Muscle layer of colon (tissue), 2 donors: Measurements from ENCODE around the gene YBX2.
"Not testable (repeated sequence)": the region's sequence is repeated elsewhere in the genome, so short reads cannot be mapped to it uniquely, and the experiment has no call there.

Experiments used
- H3K27ac ChIP-seq: one replicate; pipeline ENCODE4 v1.7.0; 2013; ENCODE audit warnings: low read depth, mild to moderate bottlenecking, low read length, moderate library complexity
- H3K27me3 ChIP-seq, 2 donors: one replicate each; pipeline ENCODE4 v1.7.0; 2013; ENCODE audit warnings: low read length in 2 of 2, mild to moderate bottlenecking in 2 of 2; ENCODE audit not compliant: insufficient read depth in 2 of 2, control insufficient read depth in 1 of 2
- H3K36me3 ChIP-seq: one replicate; pipeline ENCODE4 v1.7.0; 2013; ENCODE audit warnings: mild to moderate bottlenecking, low read length; ENCODE audit not compliant: insufficient read depth
- H3K4me1 ChIP-seq: one replicate; pipeline ENCODE4 v1.7.0; 2013; ENCODE audit warnings: mild to moderate bottlenecking, low read length; ENCODE audit not compliant: insufficient read depth
- H3K4me3 ChIP-seq, 2 donors: one replicate each; pipeline ENCODE4 v1.7.0; 2013; ENCODE audit warnings: low read length in 2 of 2, low read depth in 1 of 2, mild to moderate bottlenecking in 1 of 2, moderate library complexity in 1 of 2
- H3K9ac ChIP-seq: one replicate; pipeline ENCODE4 v1.7.0; 2013; ENCODE audit warnings: low read length
- H3K9me3 ChIP-seq: one replicate; pipeline ENCODE4 v1.7.0; 2013; ENCODE audit warnings: mild to moderate bottlenecking, low read length
- donor health status: abdominal sarcoma.
- donor health status: Adenocarcinoma of cecum.

Gene YBX2

DNA sequence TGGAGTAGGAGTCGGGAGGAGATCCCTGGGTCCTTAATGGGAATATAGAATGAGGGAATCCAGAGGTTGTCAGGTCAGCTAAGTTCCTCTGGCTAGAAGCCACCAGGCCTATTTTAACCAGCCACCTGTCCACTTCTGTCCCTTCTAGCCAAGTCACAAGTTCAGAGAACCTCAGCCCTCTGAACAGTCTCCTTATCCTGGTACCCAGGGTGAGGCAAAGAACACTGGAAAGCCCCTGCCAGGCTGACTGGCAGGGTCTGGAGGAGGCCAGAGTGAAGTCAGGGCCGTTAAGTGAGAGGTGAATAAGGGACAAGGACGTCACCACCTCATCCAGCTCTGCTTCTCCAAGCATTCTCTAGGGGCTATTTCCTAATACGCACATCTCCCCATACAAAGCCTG lies 45.6 kb downstream of the YBX2 start:
- Histone ChIP-seq H3K27me3 (no peaks in the 10 kb centered on the region), H3K9me3 (no peaks in the 10 kb centered on the region), H3K27ac (no peak overlapping the region), H3K9ac (no peak overlapping the region), H3K4me1 (peaks cover 31% of the 10 kb centered on the region), H3K36me3 (peaks cover 29% of the 10 kb centered on the region), H3K4me3 (no peak overlapping the region)

GRCh38 chr17:7246779-7247178 lies 47.7 kb downstream of the YBX2 start:
- Histone ChIP-seq H3K27ac (no peak overlapping the region), H3K9ac (no peak overlapping the region), H3K4me3 (no peak overlapping the region), H3K9me3 (no peaks in the 10 kb centered on the region), H3K4me1 (peaks cover 26% of the 10 kb centered on the region), H3K27me3 (no peaks in the 10 kb centered on the region), H3K36me3 (peaks cover 29% of the 10 kb centered on the region)

DNA sequence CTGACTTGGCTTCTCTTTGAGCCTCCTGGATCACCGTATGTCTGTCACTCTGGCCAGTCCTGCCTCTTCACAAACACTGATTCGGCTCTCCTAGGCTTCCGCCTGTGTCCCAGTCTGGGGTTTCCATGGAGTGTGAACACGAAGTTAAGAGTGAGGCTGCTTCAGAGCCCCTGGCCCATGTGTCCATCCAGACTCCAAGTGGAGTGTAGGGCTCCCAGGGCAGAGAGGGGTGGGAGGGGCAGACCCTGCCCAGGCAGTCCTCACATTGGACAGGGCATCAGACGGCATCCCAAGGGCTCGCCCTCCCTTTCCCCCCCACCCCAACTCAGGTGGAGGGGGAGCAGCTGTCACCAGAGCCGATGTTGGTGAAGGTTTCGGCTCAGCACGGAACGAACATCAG lies 50.6 kb downstream of the YBX2 start:
- H3K9ac ChIP-seq, H3K4me3 ChIP-seq, H3K27me3 ChIP-seq, H3K27ac ChIP-seq, H3K9me3 ChIP-seq: not testable (repeated sequence)
- peaks cover 46% of the 10 kb centered on the region for H3K36me3 ChIP-seq
- peaks cover 26% of the 10 kb centered on the region for H3K4me1 ChIP-seq

GRCh38 chr17:7243453-7243729 lies 51.0 kb downstream of the YBX2 start:
- Histone ChIP-seq H3K4me3 (peak overlapping the region; percentile 66 to 82), H3K27ac (peak overlapping the region; percentile 81), H3K36me3 (peaks cover 46% of the 10 kb centered on the region), H3K27me3 (no peaks in the 10 kb centered on the region), H3K4me1 (peaks cover 24% of the 10 kb centered on the region), H3K9ac (peak overlapping the region; percentile 88), H3K9me3 (no peaks in the 10 kb centered on the region)

DNA sequence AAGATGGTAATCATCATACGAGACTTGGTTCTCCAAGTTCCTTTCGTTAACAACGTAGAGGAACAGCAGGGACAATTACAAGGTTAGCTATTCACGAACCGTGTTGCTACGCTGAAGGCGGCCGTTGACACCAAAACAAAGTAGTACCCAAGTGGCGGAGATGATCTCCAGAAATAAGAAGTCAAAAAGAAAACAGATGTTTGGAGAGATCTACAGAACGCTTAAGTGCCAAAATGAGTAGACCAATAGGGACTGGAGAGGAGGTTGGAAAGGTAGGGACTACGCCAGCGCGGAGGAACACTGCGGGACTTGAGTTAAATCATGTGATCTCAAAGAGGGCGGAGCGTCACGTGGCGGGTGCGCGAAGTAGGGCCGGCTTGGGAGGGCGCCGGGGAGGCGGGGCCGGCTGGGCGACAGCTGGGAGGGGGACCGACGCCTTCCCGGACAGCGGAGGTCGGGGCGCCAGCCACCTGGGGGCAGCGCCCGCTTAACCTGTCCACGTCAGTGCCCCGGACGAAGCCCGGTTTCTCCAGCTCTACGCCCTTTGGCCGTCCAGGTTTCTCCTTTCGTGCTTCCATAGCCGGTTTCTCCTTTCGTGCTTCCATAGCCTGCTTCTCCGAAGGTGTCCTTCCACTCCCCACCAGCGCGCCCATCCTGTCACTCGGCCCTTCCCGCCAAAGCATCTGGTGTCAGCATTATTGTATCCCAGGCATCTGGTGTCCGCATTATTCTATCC lies 51.6 kb downstream of the YBX2 start:
- Histone ChIP-seq H3K4me3 (peak overlapping the region; percentile 66 to 82), H3K9ac (peak overlapping the region; percentile 88), H3K36me3 (peaks cover 46% of the 10 kb centered on the region), H3K9me3 (no peaks in the 10 kb centered on the region), H3K27ac (peak overlapping the region; percentile 81), H3K4me1 (peaks cover 24% of the 10 kb centered on the region), H3K27me3 (no peaks in the 10 kb centered on the region)

DNA sequence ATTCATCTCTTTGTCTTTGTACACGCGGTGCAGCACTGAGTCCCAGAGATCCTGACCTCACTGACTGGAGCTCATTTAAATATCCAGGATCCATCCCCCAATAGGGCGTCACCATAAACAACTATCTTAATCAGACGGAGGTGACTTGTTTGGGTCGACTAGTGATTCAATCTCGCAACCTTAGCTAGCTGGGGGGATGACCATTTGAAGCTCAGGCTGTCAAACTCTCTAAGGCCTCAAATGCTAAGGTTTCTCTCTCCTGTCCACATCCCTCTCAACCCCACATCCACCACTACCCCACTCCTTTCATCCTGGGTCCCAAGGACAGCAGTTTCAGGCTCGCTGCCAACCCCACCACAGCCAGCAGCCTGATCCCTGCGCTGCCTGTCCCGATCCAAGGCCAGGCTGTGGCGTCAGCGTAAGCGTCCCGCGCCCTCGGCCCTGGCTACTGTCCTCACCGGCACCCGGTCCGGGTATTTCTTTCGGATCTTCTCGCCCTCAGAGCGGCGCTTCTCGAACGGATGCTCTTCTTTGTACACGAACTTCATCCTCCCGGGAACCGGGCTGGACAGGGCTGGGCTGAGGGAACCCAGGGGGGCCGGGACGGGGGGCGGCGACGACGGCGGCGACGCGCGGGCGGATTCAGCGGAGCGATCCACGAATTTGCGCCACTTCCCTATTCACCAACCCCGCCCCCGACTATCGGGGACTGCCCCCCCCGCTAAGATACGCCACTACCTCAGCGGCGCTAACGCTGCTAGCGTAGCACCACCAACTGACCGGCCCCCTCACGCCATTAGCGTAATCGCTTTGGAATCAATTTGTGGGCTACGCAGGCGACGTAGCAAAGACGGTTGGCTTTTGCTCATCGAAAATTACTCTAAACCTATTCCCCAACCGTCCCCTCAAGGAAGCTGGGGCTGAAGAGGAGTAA lies 52.4 kb downstream of the YBX2 start, which contains the start of gene GABARAP:
Gene GABARAP (minus strand): TSS at position 667 of the 934 bp plus-strand sequence. CDS start 119 bp downstream, at position 548.
- H3K36me3 ChIP-seq = peaks cover 44% of the 10 kb centered on the region
- peak within 1 kb of the TSS; percentile 88 for H3K9ac ChIP-seq

DNA sequence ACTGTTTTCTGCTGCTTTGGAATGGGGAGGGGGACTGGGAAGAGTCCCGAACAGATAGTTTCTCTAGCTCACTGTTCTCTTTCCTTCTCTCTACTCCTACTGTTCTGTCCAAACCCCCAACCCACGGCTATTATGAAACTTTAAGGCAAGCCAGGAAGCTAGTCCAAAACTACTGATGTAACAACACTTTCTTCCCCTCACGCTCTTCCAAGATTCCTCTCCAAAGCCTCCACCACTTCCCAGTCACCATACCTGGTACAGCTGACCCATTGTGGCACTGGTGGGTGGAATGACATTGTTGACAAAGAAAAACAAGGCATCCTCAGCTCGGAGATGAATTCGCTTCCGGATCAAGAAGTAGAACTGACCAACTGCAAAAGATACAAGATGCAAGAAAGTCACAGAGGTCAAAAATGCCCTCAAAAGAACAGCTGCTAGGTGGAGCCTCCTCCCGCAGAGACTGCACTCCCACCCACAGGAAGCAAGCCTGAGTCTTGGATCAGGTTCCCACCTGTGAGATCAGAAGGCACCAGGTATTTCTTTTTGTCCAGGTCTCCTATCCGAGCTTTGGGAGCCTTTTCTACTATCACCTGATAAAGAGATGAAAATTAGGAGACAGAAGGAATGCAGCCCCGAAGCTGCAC lies 53.2 kb downstream of the YBX2 start:
- Histone ChIP-seq H3K4me3 (peak overlapping the region; percentile 69 to 82), H3K9me3 (no peaks in the 10 kb centered on the region), H3K9ac (peak overlapping the region; percentile 88), H3K4me1 (peaks cover 34% of the 10 kb centered on the region), H3K27me3 (no peaks in the 10 kb centered on the region), H3K36me3 (peaks cover 44% of the 10 kb centered on the region), H3K27ac (peak overlapping the region; percentile 81)

More for the DNA sequence above, 52.4 kb downstream of the YBX2 start, which contains the start of gene GABARAP:
- peak within 1 kb of the TSS; percentile 81 for H3K27ac ChIP-seq
- H3K4me1 ChIP-seq = peaks cover 29% of the 10 kb centered on the region
- no peaks in the 10 kb centered on the region for H3K9me3 ChIP-seq
- peak within 1 kb of the TSS; percentile 69 to 82 for H3K4me3 ChIP-seq
- no peaks in the 10 kb centered on the region for H3K27me3 ChIP-seq

DNA sequence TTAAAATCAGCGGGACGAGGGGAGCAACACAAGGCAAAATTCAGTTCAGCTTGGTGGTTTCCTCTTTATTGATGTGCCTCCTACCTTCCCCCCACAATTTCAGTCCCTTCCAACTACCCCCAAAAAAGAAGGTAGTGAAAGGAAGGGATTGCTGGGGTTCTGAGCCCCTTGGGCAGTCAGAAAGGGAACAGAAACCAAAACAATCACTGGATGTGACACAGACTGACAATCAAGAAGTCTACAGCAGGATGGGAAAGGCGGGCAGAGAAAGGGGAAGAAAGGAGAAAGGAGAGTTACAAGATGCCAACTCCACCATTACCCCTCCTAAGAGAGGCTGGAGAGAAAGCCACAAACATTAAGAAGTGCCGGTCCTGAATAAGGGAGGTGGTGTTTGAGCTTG lies 54.1 kb downstream of the YBX2 start:
- Histone ChIP-seq H3K9me3 (no peaks in the 10 kb centered on the region), H3K27me3 (no peaks in the 10 kb centered on the region), H3K4me3 (peak overlapping the region in 1 of 2 donors; percentile 82), H3K4me1 (peaks cover 34% of the 10 kb centered on the region), H3K9ac (peak overlapping the region; percentile 13), H3K27ac (no peak overlapping the region), H3K36me3 (peaks cover 45% of the 10 kb centered on the region)

DNA sequence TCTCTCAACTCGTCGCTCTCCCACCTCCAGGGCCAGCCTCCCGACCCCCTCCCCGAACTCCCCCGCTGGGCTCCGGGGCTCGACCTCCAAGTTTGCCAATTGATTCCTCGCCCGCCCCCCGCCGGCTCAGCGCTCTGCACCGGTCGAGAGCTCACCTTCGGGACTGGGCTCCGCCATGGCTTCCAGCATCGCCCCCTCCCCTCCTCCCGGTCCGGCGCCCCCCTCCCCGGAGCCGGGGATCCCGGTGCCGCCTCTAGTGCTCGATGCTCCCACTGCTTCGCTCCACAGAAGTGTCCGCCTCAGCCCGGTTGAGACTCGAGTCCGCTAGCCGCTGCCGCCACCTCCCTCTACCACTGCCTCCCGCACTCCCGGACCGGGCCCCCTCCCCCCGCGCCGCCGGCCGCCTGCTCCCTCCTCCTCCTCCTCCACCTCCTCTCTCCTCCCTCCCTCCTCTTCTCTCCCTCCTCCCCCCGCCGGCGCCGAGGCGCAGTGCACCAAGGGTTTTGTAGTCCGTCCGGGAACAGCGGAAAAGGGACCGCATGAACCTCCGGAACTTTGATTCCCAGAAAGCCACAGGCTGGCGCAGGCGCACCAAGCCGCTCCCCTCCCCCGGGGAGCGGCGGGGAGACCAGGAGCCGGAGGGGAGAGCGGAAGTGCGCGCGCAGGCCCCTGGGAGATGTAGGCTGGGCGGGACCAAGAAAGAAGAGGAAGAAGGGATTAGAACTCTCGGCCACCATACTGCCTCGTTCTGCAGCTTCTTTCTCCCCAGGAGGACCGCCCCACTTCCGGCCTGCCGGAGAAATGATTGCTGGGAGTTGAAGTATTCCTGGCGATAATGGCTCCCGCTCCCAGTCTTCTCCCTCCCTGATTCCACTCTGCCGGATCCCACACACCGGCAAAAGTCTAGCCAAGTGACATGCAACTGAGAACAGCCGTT lies 55.1 kb downstream of the YBX2 start, which contains the start of gene PHF23:
Gene PHF23 (minus strand): TSS at position 367 of the 937 bp plus-strand sequence. CDS start 178 bp downstream, at position 189.
- H3K27me3 ChIP-seq = no peaks in the 10 kb centered on the region
- peak within 1 kb of the TSS; percentile 97 for H3K9ac ChIP-seq
- H3K27ac ChIP-seq = peak within 1 kb of the TSS; percentile 98
- H3K36me3 ChIP-seq = peaks cover 43% of the 10 kb centered on the region
- H3K4me3 ChIP-seq = peak within 1 kb of the TSS; percentile 90 to 99
- no peaks in the 10 kb centered on the region for H3K9me3 ChIP-seq
- H3K4me1 ChIP-seq = peaks cover 43% of the 10 kb centered on the region

- H3K9ac ChIP-seq = peak overlapping the region; percentile 97
- peaks cover 42% of the 10 kb centered on the region for H3K4me1 ChIP-seq
- peak overlapping the region; percentile 98 for H3K27ac ChIP-seq
- H3K27me3 ChIP-seq = no peaks in the 10 kb centered on the region
- peak overlapping the region; percentile 90 to 99 for H3K4me3 ChIP-seq
- H3K36me3 ChIP-seq = peaks cover 37% of the 10 kb centered on the region
- H3K9me3 ChIP-seq = no peaks in the 10 kb centered on the region
These were observed 55.9 kb downstream of the YBX2 start for GRCh38 chr17:7238420-7239090.
